ENCODE results near the gene HIPK2. TPM values are rescaled to one million over a fixed set of nuclear protein-coding genes. Genes with fewer than 3 reads are reported as not detected.

HIPK2 gene
- total RNA-seq, 4 donors from 2014 or later, result 20.9 to 40.9 (median 26.7) TPM

DNA sequence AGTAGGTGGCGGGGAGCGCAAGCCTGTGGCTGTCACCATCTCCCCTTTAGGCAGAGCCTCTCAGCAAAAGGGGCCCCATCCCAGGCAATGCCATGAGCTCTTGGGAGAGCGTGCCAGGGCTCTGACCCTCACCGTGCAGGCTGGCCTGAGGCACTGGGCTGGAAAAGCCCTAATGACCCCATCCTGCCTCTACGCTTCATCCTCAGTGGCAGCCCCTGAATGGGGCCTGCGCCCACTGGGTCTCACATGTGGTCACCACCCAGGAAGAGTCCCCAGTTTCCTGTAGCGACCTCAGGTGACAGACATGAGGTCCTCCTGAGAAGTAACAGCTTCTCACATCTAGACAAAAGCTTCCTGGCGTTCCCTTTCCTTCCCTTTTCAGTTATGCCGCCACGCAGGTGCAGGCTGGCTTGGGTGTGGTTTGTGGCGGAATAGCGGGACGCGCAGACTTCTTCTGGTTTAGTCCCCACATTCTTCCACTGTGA, 195.1 kb downstream of the HIPK2 start:
- H3K4me3 ChIP-seq, result no peak overlapping the region
- intact Hi-C loops (cut with DNase I), result no loop called here
- no peak for TF ChIP-seq POLR2AphosphoS5 (IDR thresholded peaks at IDR 0.05)
- no peak for TF ChIP-seq CTCF (IDR thresholded peaks at IDR 0.05)
- TF ChIP-seq POLR2A (IDR thresholded peaks at IDR 0.05; ENCODE audit: low read depth), result no peak
- no peak for TF ChIP-seq EP300 (IDR thresholded peaks at IDR 0.05)
- H3K36me3 ChIP-seq, result peaks cover 35 to 99% (median 83%) of the 10 kb centered on the region in 4 donors
- H3K27me3 ChIP-seq, result no peaks in the 10 kb centered on the region
- DNase-seq (ENCODE audit: extremely low spot score), result no peak
- WGBS, result 91% methylated on average over 14 of the region's 14 CpGs
- no peaks in the 10 kb centered on the region for H3K9me3 ChIP-seq
- H3K4me1 ChIP-seq, result peaks cover 0 to 10% (median 5%) of the 10 kb centered on the region in 4 donors
- H3K27ac ChIP-seq (replicated peaks in 1 of 4), result no peak overlapping the region

DNA sequence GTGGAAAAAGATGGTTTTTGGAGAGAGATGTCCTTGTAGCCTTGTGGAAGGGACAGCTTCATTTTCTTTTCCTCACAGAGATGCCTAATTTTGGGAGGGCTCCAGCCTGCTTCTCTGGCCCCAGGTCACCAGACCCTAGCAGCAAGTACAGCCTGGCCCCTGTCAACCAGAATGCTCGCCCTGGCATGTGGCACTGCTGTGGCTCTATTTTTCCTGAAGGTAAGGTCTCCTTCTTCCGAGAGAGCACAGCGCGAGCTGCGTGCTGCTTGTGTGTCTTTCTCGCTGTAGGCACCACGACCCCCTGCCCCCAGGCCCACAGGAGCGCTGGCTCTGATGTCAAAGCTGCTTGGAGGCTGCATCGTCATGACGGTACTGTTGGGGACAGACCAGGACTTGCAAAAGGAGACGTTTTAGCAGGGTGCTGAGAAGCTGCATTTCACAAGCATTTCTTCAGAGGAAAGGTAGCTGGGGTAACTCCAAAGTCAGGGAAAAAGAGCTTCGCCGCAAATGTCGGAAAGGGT, 195.6 kb downstream of the HIPK2 start:
- intact Hi-C loops (cut with DNase I), result no loop called here
- no peaks in the 10 kb centered on the region for H3K9me3 ChIP-seq
- no peaks in the 10 kb centered on the region for H3K27me3 ChIP-seq
- TF ChIP-seq POLR2A (IDR thresholded peaks at IDR 0.05; ENCODE audit: low read depth) (no peak), POLR2AphosphoS5 (IDR thresholded peaks at IDR 0.05) (no peak), CTCF (IDR thresholded peaks at IDR 0.05) (no peak), EP300 (IDR thresholded peaks at IDR 0.05) (no peak)
- no peak overlapping the region for H3K4me3 ChIP-seq
- peaks cover 0 to 10% (median 5%) of the 10 kb centered on the region in 4 donors for H3K4me1 ChIP-seq
- 93% methylated on average over 14 of the region's 14 CpGs for WGBS
- no peak overlapping the region for H3K27ac ChIP-seq (replicated peaks in 1 of 4)
- H3K36me3 ChIP-seq, result peaks cover 35 to 100% (median 86%) of the 10 kb centered on the region in 4 donors
- no peak for DNase-seq (ENCODE audit: extremely low spot score)

DNA sequence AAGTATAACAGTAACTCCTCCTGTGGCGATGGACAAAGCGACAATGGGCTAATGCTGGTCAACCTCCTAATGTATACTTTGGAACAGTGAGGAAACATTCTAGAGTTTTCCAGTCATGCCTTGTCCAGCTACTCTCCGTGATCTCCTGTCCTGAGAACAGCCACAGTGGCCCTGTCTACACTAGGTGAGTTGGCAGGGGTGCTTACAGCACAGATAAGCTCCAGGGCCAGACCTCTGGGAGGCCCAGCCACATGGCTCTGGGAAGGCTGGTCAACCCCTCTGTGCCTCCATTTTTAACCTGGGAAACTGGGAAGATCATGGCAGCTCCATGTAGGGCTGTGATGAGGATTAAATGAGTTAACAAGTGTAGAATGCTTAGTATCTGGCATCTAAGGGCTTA, 197.4 kb downstream of the HIPK2 start:
- TF ChIP-seq EP300 (IDR thresholded peaks at IDR 0.05) (no peak), CTCF (IDR thresholded peaks at IDR 0.05) (no peak), POLR2AphosphoS5 (IDR thresholded peaks at IDR 0.05) (no peak), POLR2A (IDR thresholded peaks at IDR 0.05; ENCODE audit: low read depth) (no peak)
- H3K27ac ChIP-seq (replicated peaks in 1 of 4), result no peak overlapping the region
- no peaks in the 10 kb centered on the region for H3K9me3 ChIP-seq
- peaks cover 0 to 10% (median 5%) of the 10 kb centered on the region in 4 donors for H3K4me1 ChIP-seq
- intact Hi-C loops (cut with DNase I), result no loop called here
- no peaks in the 10 kb centered on the region for H3K27me3 ChIP-seq
- DNase-seq (ENCODE audit: extremely low spot score), result no peak
- H3K36me3 ChIP-seq, result peaks cover 35 to 100% (median 92%) of the 10 kb centered on the region in 4 donors
- no peak overlapping the region for H3K4me3 ChIP-seq
- 100% methylated on average over 3 of the region's 3 CpGs for WGBS

DNA sequence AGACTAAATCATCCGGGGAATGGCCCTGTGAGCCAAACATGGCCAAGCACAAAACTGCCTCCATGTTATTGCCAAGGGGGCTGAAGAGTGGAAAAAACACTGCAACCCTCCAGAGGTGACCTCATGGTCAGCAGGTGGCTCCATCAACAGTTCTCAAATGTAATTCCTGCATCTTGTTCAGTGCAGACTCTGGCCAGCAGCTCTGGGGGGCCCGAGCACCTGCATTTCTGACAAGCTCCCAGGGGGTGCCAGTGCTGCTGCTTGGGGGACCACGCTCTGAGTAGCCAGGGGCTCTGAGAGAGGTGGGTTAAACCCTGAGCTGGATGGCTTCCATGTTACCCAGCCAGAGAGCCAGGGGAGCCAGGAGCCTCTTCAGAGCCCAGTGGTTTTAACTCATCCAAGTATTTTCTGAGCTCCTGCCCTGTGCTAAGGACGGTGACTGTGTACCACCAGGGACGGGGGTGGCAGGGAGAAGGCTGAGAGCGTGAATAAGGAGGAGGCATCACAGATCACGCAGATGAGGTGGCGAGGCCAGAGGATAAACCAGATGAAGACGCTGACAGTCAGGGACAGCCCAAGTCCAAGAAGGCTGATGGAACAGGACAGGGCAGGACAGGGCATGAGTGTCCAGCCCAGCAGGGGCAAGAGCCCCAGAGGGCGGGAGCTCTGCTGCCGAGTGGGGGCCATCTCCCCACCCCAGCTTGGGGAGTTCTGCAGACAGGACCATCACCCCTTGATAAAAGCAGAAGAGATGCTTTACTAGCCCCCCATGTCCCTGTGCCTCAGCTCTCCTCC, 201.4 kb downstream of the HIPK2 start:
- intact Hi-C loops (cut with DNase I), result no loop called here
- DNase-seq (ENCODE audit: extremely low spot score), result no peak
- Histone ChIP-seq H3K36me3 (peaks cover 36 to 100% (median 92%) of the 10 kb centered on the region in 4 donors), H3K27ac (replicated peaks in 1 of 4) (no peak overlapping the region), H3K4me1 (peaks cover 0 to 4% (median 0%) of the 10 kb centered on the region in 4 donors), H3K9me3 (no peaks in the 10 kb centered on the region), H3K27me3 (no peaks in the 10 kb centered on the region), H3K4me3 (no peak overlapping the region)
- TF ChIP-seq EP300 (IDR thresholded peaks at IDR 0.05) (no peak), CTCF (IDR thresholded peaks at IDR 0.05) (no peak), POLR2AphosphoS5 (IDR thresholded peaks at IDR 0.05) (no peak), POLR2A (IDR thresholded peaks at IDR 0.05; ENCODE audit: low read depth) (no peak)
- 94% methylated on average over 9 of the region's 11 CpGs for WGBS
